Astrocyte (in vitro differentiated cells and primary cell): ENCODE results near the gene ANO2. TPM values are rescaled to one million over a fixed set of nuclear protein-coding genes. Genes with fewer than 3 reads are reported as not detected.

ENCODE experiments used
- DNase-seq: peaks from one replicate; pipeline ENCODE4 v3.0.0-alpha.2; 2010; ENCODE audit warnings: low read depth
- FAIRE-seq: peaks from 2 replicates; lab custom pipeline; 2011; peaks lifted over from hg19 to GRCh38; lab: Jason Lieb, UNC
- H2AFZ ChIP-seq: 2 replicates; pipeline ENCODE4 v1.6.0; 2012; ENCODE audit warnings: low read depth, low read length, inconsistent platforms
- H3K27ac ChIP-seq: 2 replicates; pipeline ENCODE4 v1.5.1; 2011; ENCODE audit warnings: low read depth, low read length, inconsistent platforms
- H3K27me3 ChIP-seq: 2 replicates; pipeline ENCODE4 v1.6.0; 2011; ENCODE audit warnings: low read length, inconsistent platforms; ENCODE audit not compliant: insufficient read depth
- H3K36me3 ChIP-seq: 2 replicates; pipeline ENCODE4 v1.5.1; 2011; ENCODE audit warnings: low read length, inconsistent platforms; ENCODE audit not compliant: insufficient read depth
- H3K4me1 ChIP-seq: 2 replicates; pipeline ENCODE4 v1.5.1; 2011; ENCODE audit warnings: low read length, inconsistent platforms; ENCODE audit not compliant: insufficient read depth
- H3K4me2 ChIP-seq: 2 replicates; pipeline ENCODE4 v1.6.0; 2012; ENCODE audit warnings: low read length, inconsistent platforms
- H3K4me3 ChIP-seq: 2 replicates; pipeline ENCODE4 v1.5.1; 2011; ENCODE audit warnings: low read depth, mild to moderate bottlenecking, low read length, inconsistent platforms; ENCODE audit not compliant: insufficient read depth
- H3K79me2 ChIP-seq: 2 replicates; pipeline ENCODE4 v1.6.0; 2012; ENCODE audit warnings: mild to moderate bottlenecking, low read length, inconsistent platforms; ENCODE audit not compliant: insufficient read depth
- H3K9ac ChIP-seq: 2 replicates; pipeline ENCODE4 v1.6.0; 2012; ENCODE audit warnings: mild to moderate bottlenecking, low read length, inconsistent platforms
- H3K9me3 ChIP-seq: 2 replicates; pipeline ENCODE4 v1.5.1; 2012; ENCODE audit warnings: low read depth, mild to moderate bottlenecking, low read length, inconsistent platforms; ENCODE audit not compliant: insufficient read depth
- H4K20me1 ChIP-seq: 2 replicates; pipeline ENCODE4 v1.6.0; 2012; ENCODE audit warnings: low read length, inconsistent platforms; ENCODE audit not compliant: insufficient read depth
- H3K27ac Mint-ChIP-seq: one replicate; pipeline ENCODE4 v1.8.0; 2021; ENCODE audit warnings: mild to moderate bottlenecking, mixed read lengths; ENCODE audit not compliant: unreplicated experiment
- H3K27me3 Mint-ChIP-seq: one replicate; pipeline ENCODE4 v1.8.0; 2021; ENCODE audit warnings: low read depth, mixed read lengths; ENCODE audit not compliant: unreplicated experiment
- H3K36me3 Mint-ChIP-seq: one replicate; pipeline ENCODE4 v1.8.0; 2021; ENCODE audit warnings: low read depth, mixed read lengths; ENCODE audit not compliant: unreplicated experiment
- H3K4me1 Mint-ChIP-seq: one replicate; pipeline ENCODE4 v1.8.0; 2021; ENCODE audit warnings: low read depth, mixed read lengths; ENCODE audit not compliant: unreplicated experiment
- H3K4me3 Mint-ChIP-seq: one replicate; pipeline ENCODE4 v1.8.0; 2021; ENCODE audit warnings: mild to moderate bottlenecking, moderate library complexity, mixed read lengths; ENCODE audit not compliant: unreplicated experiment
- H3K9me3 Mint-ChIP-seq: one replicate; pipeline ENCODE4 v1.8.0; 2021; ENCODE audit warnings: mild to moderate bottlenecking, mixed read lengths; ENCODE audit not compliant: unreplicated experiment
- CTCF ChIP-seq: IDR thresholded peaks from 2 replicates; pipeline ENCODE4 v1.5.1; 2011; ENCODE audit warnings: low read depth, mild to moderate bottlenecking, inconsistent platforms, low read length, moderate library complexity; ENCODE audit not compliant: insufficient read depth
- EZH2 ChIP-seq: IDR thresholded peaks from 2 replicates; pipeline ENCODE4 v1.6.1; 2012; ENCODE audit warnings: mild to moderate bottlenecking, low read length, inconsistent platforms; ENCODE audit not compliant: insufficient read depth
- total RNA-seq: library from RNA; stranded (reverse); gene quantifications from 2 replicates; pipeline ENCODE4 v1.2.1, GENCODE V29; 2021

ANO2 gene
- total RNA-seq, 1 donor from 2014 or later, result 0.93 TPM

GRCh38 chr12:5614256-5614655 lies 330.8 kb downstream of the ANO2 start:
- no peak overlapping the region for H3K27ac ChIP-seq
- H3K4me3 ChIP-seq, result no peak overlapping the region
- peak; percentile 52 for FAIRE-seq
- no peaks in the 10 kb centered on the region for H3K4me1 Mint-ChIP-seq
- no peak overlapping the region for H3K9ac ChIP-seq
- TF ChIP-seq CTCF, result no peak
- no peak for TF ChIP-seq EZH2
- H3K79me2 ChIP-seq, result no peaks in the 10 kb centered on the region
- no peak overlapping the region for H3K4me3 Mint-ChIP-seq
- H3K9me3 ChIP-seq, result peaks cover 6% of the 10 kb centered on the region
- H3K27ac Mint-ChIP-seq, result no peak overlapping the region
- no peaks in the 10 kb centered on the region for H3K36me3 Mint-ChIP-seq
- H2AFZ ChIP-seq, result no peak overlapping the region
- H3K27me3 ChIP-seq, result no peaks in the 10 kb centered on the region
- no peak for DNase-seq
- H3K27me3 Mint-ChIP-seq, result peaks cover 14% of the 10 kb centered on the region
- H4K20me1 ChIP-seq, result no peaks in the 10 kb centered on the region
- no peaks in the 10 kb centered on the region for H3K4me1 ChIP-seq
- no peak overlapping the region for H3K4me2 ChIP-seq
- H3K36me3 ChIP-seq, result no peaks in the 10 kb centered on the region
- H3K9me3 Mint-ChIP-seq, result no peaks in the 10 kb centered on the region

- Histone ChIP-seq H2AFZ (no peak overlapping the region), H3K27me3 (no peaks in the 10 kb centered on the region), H3K79me2 (no peaks in the 10 kb centered on the region), H3K9ac (no peak overlapping the region), H3K4me1 (no peaks in the 10 kb centered on the region), H3K4me3 (no peak overlapping the region), H3K9me3 (peaks cover 4% of the 10 kb centered on the region), H3K36me3 (no peaks in the 10 kb centered on the region), H3K4me2 (no peak overlapping the region), H3K27ac (no peak overlapping the region), H4K20me1 (no peaks in the 10 kb centered on the region)
- Mint-ChIP-seq H3K36me3 (no peaks in the 10 kb centered on the region), H3K27ac (no peak overlapping the region), H3K27me3 (peaks cover 8% of the 10 kb centered on the region), H3K4me3 (no peak overlapping the region), H3K4me1 (no peaks in the 10 kb centered on the region), H3K9me3 (no peaks in the 10 kb centered on the region)
- no peak for TF ChIP-seq EZH2
- no peak for TF ChIP-seq CTCF
- FAIRE-seq, result no peak
- DNase-seq, result no peak
Observed at GRCh38 chr12:5612556-5613410, 332.3 kb downstream of the ANO2 start.

- FAIRE-seq (no peak), DNase-seq (no peak)
- Histone ChIP-seq H4K20me1 (no peaks in the 10 kb centered on the region), H3K4me2 (no peak overlapping the region), H3K4me3 (no peak overlapping the region), H3K27me3 (no peaks in the 10 kb centered on the region), H3K4me1 (no peaks in the 10 kb centered on the region), H2AFZ (no peak overlapping the region), H3K9ac (no peak overlapping the region), H3K27ac (no peak overlapping the region), H3K36me3 (no peaks in the 10 kb centered on the region), H3K9me3 (no peaks in the 10 kb centered on the region), H3K79me2 (no peaks in the 10 kb centered on the region)
- TF ChIP-seq EZH2, result no peak
- no peak for TF ChIP-seq CTCF
- Mint-ChIP-seq H3K27ac (no peak overlapping the region), H3K4me1 (no peaks in the 10 kb centered on the region), H3K4me3 (no peak overlapping the region), H3K27me3 (peaks cover 8% of the 10 kb centered on the region), H3K36me3 (no peaks in the 10 kb centered on the region), H3K9me3 (no peaks in the 10 kb centered on the region)
Observed at GRCh38 chr12:5611162-5611561, 333.9 kb downstream of the ANO2 start.
